Stimulated activated CD8-positive, alpha-beta memory T cell treated with anti-CD3 and anti-CD28 coated beads, Interleukin-4, amount 100 ng/mL, for 48 hours (primary cell): ENCODE measurements around the gene RASL10B.
"Not testable (repeated sequence)": the region's sequence is repeated elsewhere in the genome, so short reads cannot be mapped to it uniquely, and the experiment has no call there.

Experiments
- DNase-seq: peaks from one replicate; pipeline ENCODE4 v3.0.0-alpha.2; 2020

The RASL10B gene, protein sequence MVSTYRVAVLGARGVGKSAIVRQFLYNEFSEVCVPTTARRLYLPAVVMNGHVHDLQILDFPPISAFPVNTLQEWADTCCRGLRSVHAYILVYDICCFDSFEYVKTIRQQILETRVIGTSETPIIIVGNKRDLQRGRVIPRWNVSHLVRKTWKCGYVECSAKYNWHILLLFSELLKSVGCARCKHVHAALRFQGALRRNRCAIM

DNA sequence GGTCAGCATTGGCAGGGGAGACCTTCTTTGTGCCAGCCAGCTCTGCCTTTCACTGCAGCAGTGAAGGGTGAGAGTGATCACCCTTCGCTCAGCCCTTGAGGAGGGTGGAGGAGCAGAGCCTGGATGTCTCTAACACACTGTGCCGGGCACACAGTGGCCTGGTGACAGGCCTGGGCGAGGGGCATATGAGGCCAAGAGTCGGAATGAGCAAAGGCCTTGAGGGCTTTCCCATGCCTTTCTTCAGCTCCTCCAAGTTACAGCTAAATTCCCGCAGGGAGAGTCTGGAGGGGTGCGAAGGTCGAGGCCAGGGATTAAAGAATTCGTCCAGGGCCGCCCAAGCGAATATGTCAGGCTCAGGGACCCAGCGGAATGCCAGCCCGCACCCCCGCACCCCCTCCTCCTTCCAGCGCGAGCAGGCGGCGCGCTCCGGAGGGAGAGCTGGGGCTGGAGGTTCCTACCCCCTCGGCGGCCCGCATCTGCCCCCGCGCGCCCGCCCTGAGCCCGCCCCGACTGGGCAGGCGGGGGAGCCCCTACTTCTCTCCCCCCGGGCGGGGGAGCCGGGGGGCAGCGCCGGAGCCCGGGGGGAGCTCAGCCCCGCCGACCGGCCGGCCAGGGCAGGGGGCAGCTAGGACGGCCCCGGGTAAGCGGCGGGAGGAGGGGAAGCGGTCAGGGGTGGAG is at the start of gene RASL10B:
Gene RASL10B, plus strand, starts transcription at position 401 of the 678 bp plus-strand sequence. CDS start 3,546 bp downstream, outside the sequence.
- peak; percentile 70 for DNase-seq

DNA sequence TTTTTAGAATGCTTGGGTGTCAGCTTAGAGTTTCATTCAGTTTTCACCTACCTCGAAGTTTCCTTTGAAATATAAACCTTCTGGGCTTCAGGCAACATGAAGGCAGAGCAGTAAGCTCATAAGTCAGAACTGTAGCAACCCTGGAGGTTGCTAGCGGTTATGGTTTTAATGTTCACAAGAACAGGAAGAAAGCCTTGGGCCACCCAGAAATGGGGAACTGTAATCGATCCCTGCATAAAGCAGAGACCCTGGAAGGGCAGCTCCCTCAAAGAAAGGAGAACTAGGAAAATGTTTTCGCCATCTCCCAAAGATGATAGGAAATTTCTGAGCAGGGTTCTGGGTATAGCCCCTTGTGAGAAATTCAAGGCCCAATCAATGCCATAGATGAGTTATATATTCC is 47.8 kb upstream of the RASL10B start:
- DNase-seq, result no peak

DNA sequence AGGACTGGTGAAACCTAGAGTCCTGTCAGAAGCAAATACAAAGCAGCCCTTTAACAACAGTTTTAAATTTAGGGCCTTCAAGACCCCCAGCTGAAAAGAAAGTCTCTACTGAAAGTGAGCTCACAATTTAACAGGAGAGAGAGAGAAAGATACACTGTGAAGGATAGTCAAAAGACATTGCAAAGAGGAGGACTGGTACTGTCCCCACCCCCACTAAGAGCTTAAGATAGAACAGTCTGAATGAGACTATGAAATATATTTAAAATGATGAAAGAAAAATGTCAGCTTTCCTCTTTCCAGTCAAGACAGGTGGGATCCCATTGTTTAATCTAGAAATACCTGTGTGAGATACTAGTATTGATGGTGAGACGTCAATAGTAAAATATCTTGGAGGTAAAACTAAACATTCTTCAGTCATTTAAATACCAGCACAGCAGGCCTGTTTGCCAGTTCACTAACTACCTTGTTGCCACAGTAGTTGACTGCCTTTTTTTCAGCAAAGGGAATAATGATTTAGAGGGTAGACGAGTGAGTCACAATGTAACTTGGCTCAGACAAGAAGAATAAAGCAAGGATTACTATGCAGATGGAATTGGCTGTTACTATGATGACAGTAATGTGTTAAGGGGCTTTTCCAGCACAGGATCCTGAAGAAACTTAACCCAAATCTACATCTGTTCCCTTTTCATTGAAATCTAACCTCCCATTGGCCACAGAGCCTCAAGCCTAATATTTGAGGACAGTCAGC is 47.2 kb upstream of the RASL10B start:
- DNase-seq, result no peak

DNA sequence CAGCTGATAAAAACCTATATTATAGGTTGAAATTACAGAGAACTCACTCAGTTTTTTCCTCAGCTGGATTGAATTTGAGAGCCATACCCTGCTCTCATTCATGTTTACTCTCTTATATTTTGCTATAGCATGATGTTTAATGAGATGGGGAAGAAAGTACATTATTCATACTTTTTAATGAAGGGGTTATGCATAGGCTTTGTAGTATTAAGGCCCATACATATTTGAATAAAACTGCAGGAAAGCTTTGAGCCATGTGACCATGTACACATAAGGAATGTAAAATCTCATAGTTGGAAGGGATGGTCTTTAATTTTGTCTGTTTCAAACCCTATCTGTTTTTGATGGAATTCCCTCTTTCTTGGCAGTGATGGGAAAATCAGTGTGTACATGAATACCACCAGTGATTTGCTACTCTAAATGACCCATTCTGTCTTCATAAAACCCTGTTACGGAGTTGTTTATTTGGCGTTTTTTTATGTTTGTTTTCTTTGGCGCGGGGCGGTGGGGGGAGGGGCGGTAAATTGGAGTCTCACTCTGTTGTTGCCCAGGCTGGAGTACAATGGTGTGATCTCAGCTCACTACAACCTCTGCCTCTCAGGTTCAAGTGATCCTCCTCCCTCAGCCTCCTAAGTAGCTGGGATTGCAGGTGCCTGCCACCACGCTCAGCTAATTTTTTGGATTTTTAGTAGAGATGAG is 38.8 kb upstream of the RASL10B start:
- no peak for DNase-seq

DNA sequence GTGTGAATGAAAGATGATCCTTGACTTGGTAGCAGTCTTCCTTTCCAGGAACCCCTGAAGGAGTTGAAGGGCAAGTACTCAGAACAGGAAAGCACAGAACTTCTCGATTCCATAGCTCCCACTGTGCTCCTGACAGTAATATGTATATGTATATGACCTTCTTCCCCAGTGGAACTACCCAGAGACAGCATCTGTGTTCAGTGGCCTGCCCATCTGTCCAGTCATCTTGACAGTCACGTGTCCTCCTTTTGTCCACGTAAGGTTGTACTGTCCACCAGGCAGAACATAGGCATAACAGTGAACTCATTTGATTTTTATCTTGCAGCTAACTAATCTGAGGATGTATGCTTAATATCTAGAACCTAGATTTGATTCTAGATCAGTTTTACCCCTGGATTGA is 37.8 kb upstream of the RASL10B start:
- no peak for DNase-seq

DNA sequence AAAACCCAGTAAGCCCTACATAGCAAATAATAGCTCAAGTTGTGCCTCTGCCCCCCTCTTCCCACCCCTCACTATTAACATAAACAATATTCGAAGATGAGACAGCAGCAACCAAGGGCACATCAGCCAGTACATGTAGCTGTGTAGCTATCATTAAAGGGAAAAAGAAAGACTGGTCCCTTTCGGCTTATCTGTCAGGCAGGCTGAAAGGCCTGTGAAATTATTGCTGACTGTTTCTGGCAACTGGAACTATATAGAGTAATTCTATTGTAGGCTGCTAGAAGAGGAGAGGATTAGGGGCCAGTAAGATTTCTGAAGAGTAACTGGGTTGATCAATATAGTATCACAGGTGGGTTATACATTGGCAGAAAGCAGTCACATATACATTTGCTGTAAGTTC is 36.5 kb upstream of the RASL10B start:
- DNase-seq, result no peak

DNA sequence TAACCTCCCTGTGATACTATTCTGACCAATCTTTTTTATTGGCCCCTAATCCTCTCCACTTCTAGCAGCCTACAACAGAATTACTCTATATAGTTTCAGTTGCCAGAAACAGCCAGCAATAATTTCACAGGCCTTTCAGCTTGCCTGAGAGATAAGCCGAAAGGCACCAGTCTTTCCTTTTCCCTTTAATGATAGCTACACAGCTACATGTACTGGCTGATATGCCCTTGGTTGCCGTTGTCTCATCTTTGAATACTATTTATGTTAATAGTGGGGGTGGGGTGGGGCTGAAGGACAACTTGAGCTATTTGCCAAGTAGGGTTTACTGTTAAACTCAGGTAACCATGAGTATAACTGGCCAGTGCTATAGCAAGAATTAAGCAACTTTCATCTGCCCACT is 35.8 kb upstream of the RASL10B start:
- DNase-seq, result no peak

DNA sequence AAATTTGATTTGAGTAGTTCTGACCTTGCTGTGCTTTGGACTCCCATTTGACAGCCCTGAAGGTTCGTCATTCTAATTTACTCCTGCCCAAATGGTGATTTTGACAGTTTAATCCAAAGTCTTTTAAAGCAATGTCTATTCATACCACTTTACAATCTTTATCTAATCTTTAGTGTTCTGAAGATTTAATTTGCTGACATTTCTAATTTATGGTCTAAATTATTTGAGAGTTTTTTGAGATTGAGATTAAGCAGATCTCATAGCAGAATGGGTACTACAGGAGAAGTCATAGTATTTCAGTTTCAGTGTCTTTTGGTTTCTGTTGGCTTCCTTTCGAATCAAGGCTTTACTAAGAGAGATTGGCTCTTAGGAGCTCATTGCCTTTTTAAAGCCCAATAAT is 32.6 kb upstream of the RASL10B start:
- no peak for DNase-seq

DNA sequence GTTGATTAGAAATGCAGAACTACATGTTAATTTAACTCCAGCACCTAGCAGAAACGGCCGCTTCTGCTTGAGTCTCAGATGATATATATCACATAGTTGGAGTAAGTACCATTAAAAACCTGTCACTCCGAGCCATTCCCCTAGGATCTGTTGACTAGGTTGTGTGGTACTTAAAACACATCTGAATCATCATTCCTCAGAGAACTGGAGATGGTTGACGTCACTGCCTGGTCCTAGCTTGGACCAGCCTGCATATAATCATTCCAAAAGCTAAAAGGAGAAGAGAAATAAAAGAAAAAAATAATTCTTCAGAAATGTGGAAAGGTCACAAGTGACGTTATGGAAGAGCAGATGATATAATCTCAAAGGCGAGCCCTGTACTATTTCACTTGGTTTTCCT is 31.3 kb upstream of the RASL10B start:
- no peak for DNase-seq

DNA sequence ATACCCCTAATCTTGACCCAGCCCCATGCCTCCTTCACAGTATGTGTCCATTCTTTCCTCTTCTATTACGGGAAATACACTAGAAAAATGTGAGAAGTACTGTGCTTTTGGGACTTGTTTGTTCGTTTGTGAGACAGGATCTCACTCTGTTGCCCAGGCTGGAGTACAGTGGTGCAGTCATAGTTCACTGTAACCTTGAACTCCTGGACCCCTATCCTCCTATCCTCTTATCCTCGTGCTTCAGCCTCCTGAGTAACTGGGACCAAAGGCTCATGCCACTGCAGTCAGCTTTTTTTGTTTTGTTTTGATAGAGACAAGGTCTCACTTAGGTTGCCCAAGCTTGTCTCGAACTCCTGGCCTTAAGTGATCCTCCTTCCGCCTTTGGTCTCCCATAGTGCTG is 29.9 kb upstream of the RASL10B start:
- DNase-seq, result no peak

DNA sequence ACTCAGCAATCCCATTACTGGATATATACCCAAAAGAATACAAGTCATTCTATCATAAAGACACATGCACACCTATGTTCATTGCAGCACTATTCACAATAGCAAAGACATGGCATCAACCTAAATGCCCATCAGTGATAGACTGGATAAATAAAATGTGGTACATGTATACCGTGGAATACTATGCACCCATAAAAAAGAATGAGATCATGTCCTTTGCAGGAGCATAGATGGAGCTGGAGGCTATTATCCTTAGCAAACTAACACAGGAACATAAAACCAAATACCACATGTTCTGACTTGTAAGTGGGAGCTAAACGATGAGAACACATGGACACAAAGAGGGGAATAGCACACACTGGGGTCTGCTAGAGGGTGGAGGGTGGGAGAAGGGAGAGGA is 28.1 kb upstream of the RASL10B start:
- DNase-seq, result not testable (repeated sequence)

DNA sequence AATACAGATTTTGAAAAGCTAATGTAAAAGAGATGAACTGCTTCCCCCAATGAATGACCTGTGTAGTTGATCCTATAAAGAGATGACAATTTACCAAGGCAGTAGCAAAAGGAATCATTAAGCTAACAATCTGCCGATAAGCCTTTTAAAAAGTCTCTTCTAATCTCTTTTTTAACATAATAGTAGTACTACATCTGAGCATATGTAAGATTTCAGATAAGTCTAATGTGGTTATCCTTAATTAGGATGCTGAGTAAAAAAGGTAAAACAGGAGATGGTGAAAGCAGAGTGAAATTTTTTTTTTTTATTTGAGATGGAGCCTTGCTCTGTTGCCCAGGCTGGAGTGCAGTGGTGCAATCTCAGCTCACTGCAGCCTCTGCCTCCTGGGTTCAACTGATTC is 26.2 kb upstream of the RASL10B start:
- no peak for DNase-seq

DNA sequence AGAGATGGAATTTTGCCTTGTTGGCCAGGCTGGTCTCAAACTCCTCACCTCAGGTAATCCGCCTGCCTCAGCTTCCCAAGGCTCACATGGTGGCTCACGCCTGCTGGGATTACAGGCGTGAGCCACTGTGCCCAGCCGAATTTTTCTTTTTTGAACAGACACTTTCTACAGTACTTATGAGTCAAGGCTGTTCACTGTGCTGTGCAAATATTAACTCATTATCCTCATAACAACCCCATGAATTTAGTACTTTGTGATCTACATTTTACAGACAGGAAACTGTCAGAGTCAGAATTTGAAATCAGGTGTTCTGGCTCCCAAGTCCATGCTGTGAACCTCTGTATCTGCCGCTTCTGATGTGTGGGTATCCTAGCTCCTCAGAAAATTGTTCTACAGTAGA is 25.7 kb upstream of the RASL10B start:
- DNase-seq, result no peak

DNA sequence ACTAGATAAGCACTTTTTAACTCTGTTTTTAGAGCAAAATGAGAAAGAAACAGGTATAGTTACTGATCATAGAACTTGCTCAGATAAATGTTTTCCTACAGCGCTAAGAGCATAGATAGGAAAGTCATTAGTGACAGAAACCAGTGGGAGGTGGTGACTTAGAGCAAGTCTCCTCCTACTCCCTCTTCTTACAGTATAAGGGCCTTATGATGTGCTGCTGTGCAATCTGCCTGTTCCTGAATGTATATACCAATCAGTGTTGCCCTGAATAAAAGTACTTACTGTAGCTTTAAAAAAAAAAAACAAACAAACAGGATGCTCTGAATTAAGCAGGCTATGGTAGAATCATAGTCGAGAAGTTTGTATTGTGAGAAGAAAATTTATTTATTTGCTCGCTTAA is 23.3 kb upstream of the RASL10B start:
- no peak for DNase-seq

DNA sequence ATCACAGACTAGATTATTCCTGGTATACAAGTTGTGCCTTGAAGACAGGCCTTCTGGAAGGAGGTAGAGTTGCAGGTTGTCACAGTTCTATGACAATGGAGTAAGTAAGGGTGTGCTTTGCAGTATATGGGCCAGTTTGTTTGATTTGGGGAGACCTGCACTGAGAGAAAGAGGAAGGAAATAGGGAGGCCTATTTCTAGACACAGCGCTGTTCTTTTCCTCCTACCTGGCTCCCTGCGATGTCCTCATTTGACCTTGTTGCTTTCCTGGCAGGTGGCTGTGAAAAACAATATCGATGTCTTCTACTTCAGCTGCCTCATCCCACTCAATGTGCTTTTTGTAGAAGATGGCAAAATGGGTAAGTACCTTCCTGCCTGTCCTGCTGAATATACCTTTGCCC is 22.5 kb upstream of the RASL10B start:
- no peak for DNase-seq

DNA sequence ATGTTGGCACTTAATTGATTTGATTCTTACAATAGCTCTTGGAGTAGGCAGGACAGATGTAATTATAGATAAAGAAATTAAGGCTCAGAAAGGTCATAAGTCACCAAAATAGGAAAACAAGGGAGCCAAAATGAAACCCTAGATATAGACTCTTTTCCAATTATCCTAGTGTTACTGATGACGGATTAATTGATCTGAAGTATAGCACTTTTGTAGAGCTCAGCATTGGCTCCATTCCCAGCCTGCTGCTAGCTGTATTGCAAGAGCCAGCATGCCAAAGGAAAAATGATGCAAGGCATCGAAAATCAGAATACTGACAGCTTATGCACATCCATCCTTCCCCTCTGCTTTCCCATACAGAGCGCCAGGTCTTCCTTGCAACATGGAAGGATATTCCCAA is 21.6 kb upstream of the RASL10B start:
- DNase-seq, result no peak

DNA sequence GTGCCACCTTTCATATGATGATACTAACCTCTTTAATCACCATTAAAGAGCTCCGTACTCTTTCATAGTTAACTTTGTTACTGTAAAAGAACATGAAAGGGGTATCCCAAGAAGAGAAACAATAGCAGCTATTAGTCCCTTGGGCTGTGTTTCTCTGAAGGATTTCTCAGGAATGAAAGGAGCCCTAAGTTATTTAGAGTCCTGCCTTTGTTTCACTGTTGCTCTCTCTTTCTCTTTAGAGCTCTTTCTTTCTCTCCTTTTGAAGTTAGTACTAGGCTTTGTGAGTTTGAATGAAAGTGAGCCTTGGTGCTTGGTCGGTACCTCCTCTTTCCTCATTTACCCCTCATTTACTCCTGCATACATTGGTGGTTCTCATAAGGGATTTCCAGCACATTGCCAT is 20.5 kb upstream of the RASL10B start:
- no peak for DNase-seq

DNA sequence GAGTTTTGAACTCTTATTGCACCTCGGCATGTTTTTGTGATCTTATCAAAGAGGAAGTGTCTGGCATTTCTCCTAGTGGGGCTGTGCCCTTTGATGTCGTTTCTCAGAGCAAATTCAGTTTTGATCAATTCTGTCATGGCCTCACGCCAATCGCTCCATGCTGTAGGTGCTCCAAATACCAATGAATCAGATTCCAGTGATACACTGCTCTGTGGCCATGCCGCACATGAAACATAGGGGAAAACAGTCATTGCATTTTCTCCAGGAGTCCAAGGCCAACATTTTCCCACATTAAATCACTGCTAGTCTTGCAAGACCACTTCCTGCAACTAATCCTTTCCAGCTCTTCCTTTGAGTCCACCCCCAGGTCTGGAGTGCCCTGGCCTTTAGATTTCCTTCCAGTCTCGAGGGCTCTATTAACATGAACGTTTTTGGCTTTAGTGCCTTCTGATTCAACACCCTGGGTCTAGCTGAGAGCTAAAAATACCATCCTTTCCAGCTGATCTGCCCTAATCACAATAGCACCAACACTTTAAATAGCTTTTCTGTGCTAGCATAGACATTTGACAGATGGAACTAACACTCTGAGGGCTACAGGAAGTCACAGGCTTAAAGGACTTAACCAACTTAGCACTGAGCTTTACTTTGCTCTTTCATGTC is 18.2 kb upstream of the RASL10B start:
- no peak for DNase-seq

DNA sequence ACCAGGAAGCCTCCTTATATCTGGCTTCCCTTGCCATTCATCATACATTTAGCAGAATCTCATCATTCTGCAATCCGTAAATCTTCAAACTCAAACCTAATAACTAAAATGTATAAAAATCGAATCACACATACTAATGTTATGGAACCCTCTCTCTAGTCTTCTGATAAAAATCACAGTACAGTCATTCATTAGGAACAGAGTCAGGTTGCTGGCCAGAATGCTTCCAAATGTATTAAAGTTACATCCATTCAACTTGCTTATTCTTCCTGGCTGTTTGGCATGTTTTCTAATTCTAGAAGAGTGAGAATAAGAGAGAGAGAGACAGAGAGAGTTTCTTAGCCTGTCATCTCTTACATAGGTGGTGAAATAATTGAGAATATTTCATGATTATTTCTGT is 16.5 kb upstream of the RASL10B start:
- no peak for DNase-seq

DNA sequence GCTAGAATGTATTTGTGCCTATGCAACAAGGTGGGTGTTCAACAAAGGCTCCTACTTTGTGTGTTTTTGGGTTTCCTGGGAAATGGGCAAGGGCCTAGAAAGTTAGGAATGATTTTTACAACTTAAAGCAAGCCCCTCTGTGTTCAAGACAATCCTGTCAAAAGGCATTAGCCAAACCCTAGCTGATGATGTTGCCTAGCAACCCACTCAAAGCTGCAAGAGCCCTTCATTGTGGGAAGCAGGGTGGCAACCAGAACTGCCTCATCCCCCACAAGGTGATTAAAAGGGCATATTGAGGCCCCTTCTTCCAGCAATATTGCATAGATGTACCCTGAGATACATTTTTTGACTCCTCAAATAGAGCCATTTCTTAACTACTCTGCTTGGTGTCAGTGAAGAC is 16.0 kb upstream of the RASL10B start:
- DNase-seq, result no peak

DNA sequence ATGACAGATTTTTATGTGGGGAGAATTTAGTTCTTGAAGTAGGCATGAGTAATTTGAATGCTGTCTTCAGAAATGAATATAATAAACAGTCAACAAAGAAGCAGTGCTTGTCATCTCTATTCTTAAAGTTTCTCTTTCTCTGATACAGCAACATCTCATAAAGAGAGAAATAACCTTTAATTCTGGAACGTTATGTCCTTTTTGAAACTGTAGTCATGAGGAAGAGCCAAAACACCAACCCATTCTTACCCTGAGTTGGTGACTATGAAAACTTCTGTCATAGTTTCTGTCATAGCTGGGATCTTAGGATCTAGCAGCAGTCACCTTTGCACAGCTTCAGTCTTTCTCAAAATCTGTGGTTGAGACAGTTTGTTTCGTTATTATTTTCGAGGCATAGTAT is 15.3 kb upstream of the RASL10B start:
- no peak for DNase-seq

DNA sequence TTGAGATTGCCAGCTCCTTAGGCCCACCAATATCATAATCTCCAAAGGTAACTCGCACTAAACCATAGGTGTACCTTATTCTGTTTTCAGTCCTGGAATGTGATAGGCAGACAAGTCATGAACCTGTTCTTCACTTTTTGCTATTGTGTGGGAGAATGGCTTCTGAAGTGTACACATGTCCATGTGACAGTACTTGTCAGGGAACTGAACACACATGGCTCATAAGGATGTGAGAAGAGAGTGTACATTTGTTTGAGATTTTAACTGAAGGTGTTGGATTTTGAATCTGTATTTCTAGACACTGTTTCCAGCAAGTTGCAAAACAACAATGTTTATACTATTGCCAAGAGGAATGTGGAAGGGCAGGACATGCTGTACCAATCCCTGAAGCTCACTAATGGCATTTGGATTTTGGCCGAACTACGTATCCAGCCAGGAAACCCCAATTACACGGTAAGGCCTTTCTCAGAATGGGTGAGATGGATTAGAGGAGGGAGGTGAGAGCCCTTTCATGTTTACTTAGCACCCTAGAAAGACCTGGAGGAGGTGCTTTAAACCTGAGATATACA is 14.5 kb upstream of the RASL10B start:
- DNase-seq, result no peak

DNA sequence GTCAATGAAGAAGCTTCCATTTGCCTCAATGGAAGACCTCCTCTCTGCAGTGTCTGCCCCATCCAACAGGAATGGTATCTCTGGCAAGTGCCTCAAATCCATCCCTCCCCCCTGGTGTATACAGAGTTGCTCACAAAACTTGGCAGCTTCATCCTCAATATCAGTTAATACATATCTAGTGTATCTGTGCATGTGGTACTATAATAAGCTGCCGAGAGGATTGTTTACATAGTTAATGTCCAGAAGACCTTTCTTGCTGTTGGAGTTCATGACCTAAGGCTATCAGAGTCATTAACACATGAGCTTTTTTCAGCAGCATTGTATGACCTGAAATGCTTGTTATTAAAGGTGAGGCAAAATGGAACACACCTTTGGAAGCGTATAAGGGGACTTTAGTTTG is 14.0 kb upstream of the RASL10B start:
- no peak for DNase-seq
